ENCODE results near the gene ZNF570.

Gene ZNF570

DNA sequence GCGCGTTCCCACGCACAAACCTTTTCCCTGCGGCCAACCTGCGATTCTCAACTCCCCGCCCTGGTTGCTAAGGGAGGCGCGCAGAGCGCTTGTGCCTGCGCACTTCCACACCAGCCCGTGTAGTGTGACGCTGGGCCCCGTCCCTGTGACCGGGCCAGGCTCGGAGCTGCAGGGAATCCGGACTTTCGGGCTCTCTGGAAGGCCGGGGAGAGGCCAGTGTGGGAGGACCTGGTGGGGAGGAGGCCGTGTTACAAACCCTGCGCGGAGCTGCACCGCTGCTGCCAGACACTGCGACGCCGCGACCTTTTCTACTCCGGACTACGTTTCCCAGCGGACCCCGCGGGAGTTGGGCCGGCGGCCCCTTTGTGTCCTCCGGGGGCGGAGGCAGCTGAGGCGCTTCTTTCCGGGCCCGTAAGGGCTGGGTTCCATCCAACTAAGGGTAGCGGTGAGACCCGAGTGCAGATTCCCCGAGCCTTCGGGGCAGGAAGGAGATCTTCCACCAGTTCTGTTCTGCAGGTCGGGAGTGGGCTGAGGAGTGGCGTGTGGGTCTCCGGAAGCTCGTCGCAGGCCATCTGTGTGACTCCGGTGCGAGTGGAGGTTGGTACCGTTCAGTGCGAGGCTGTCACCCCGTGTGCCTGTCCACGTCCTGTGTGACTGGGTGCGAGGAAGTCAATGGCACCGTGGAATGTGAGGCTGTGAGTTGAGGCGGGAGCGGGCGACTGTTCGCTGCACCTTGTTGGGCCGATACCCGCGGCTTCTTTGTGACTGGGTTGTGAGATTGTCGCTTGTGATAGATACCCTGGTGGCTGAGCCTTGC is at the start of gene ZNF570:
TSS of gene ZNF570 (plus strand) at position 396 of the 817 bp plus-strand sequence. CDS start 999 bp downstream, outside the sequence.
- DNase-seq: peak; percentile 30

GRCh38 chr19:37452500-37453245 is 16.5 kb upstream of the ZNF570 start:
- DNase-seq: no peak

GRCh38 chr19:37466277-37466797 is 2.8 kb upstream of the ZNF570 start:
- DNase-seq: no peak

DNA sequence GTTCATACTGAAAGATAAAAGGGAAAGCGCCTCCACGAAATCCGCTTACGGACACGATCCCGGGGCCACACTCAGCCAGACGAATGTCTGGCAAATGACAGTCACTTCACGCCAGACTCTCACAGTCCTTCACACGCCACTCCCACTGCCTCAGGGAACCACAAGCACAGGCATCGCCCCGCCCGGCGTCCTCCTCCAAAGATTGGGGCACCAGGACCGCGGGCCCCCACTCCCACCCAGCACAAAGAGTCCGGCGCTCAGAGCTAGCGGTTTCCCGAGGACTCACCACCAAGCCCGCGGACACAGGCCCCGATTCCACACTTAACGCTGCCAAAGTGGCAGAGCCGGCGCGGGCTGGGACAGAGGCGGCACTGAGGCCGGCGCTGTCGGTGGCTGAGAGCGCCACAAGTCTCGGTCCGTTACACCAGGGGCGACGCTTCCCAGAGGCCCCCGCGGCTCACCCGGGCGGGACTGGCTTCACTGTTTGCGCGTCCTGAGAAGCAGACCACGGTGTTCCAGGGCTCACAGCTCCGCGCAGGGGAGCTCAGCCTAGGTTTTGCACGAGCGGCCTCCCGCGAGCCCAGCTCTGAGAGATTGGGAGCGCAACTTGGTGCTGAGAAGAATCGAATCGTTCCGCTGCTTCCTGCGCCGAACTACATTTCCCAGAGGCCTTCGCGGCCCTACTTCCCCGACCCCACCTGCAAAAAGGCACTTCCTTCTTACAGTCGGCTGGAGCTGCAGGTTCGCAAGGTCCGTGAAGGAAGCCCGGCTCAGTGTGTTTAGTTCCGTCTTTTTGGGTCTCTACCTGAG is 2.2 kb upstream of the ZNF570 start, which contains the start of gene ZNF569:
TSS of gene ZNF569 (minus strand) at position 647 of the 810 bp plus-strand sequence. CDS start 22,523 bp downstream, outside the sequence.
- peak; percentile 70 for DNase-seq

- DNase-seq: no peak
Measured at GRCh38 chr19:37467608-37468090, 1.5 kb upstream of the ZNF570 start.

- no peak for DNase-seq
Measured at GRCh38 chr19:37470216-37470615, 1.1 kb downstream of the ZNF570 start.

- DNase-seq: no peak
Measured at GRCh38 chr19:37472165-37472564, 3.0 kb downstream of the ZNF570 start.

DNA sequence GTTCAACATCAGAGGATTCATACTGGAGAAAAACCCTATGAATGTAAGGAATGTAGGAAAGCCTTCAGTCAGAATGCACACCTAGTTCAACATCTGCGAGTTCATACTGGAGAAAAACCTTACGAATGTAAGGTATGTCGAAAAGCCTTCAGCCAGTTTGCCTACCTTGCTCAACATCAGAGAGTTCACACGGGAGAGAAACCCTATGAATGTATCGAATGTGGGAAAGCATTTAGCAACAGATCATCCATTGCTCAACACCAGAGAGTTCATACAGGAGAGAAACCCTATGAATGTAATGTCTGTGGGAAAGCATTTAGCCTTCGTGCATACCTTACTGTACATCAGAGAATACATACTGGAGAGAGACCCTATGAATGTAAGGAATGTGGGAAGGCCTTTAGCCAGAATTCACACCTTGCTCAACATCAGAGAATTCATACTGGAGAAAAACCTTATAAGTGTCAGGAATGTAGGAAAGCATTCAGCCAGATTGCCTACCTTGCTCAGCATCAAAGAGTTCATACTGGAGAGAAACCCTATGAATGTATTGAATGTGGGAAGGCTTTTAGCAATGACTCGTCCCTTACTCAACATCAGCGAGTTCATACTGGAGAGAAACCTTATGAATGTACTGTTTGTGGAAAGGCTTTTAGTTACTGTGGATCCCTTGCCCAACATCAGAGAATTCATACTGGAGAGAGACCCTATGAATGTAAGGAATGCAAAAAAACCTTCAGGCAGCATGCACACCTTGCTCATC is 15.4 kb downstream of the ZNF570 start:
- no peak for DNase-seq

- no peak for DNase-seq
Measured at GRCh38 chr19:37492213-37492612, 23.1 kb downstream of the ZNF570 start.

DNA sequence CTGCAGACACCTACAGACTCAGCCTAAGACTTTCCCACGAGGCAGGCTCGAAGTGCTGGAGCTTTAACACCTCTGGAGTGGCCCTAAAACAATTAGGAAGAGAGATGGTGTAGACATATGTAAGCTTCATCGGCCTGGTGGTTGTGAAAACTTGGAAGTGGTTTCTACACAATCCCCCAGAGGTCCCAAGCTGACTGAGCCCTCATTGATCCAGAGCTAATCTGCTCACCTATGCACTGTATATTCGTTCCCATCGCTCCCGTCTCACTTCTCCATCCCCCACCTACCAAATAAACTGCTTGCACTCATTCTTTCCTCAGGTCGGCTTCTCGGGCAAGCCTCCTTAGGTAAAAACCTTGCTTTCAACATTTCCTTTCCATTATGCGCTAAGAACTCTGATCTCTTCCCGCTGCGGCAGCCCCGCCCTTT is 36.8 kb downstream of the ZNF570 start:
- no peak for DNase-seq

DNA sequence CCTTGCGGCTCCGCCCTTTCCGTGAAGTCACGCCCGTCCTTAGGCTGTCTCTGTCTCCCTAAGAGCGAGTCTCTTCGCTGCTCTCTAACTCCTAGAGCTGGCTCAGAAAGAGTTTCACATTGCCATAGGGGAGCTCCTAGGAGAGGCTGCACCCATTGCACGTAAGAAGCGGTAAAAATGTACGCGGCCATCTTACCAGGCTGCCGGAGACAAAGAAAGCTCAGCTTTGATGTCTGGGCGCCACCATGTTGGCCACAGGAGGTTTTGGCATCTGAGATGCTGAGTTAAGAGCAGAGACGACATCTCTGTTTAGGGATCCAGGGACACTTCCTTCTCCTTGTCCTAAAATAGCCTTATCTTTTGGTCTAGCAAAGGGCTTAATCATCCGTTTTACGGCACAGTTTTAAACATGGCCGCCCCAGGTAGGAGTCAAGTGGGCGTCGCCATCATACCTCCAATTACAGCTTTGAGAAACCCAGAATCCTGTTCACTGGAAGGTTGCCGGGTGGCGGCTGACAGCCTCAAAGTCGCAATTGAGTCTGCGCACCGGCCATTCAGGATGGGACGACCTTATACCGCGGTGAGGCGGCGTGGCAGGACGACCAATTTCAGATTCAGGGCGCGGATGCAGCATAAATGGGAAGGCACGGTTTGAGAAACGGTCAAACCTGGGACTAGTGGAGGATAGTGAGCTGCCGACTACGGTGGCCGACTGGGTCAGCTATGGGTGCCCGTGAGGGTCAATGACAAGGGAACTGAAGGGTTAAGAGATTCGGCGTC is 37.4 kb downstream of the ZNF570 start, which contains the start of gene ZNF793:
TSS of gene ZNF793 (plus strand) at position 553 of the 780 bp plus-strand sequence. CDS start 16,501 bp downstream, outside the sequence.
- DNase-seq: no peak

DNA sequence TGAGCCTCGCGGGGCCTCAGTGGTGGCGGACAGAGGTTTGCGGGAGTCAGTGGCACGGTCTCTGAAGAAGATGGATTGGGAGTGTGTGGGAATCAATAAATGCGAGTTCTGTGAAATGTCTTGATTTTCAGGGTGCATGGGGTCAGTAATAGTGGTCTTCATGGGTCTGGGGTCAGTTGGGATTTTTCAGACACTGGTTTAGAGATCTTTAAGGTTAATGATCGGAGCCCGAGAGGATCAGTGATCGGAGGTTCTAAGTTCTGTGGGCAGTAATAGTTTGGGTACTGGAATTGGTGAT is 38.0 kb downstream of the ZNF570 start:
- no peak for DNase-seq

DNA sequence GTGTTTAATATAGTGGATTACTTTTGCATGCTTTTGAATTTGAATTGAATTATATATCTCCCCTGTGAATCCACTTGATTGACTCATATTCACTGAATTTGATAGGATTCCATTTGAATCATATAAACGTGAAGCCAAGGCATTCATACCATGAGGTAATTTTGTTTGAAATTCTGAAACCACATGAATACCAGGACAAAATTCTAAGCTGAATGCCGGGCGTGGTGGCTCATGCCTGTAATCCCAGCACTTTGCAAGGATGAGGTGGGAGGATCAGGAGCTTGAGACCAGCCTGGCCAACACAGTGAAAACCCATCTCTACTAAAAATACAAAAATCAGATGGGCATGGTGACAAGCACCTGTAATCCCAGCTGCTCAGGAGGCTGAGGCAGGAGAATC is 42.0 kb downstream of the ZNF570 start:
- no peak for DNase-seq

DNA sequence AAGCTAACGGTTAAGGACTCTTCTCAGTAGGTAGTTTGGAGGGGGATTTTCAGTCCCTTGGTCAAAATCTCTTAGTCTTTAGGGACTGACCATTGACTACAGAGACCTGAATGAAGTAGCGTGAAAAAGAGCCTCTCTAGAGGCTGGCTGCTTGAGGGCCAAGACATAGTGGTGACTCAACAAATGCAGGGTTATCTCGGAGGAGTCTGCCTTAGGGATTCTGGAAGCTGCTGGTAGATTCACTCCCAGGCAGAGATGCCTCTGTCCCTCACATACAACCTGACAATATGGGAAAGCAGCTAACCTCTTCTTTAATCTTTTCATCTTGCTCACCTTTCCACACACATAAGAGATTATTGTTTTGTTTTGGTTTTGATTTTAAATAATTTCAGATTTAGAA is 42.7 kb downstream of the ZNF570 start:
- DNase-seq: no peak

DNA sequence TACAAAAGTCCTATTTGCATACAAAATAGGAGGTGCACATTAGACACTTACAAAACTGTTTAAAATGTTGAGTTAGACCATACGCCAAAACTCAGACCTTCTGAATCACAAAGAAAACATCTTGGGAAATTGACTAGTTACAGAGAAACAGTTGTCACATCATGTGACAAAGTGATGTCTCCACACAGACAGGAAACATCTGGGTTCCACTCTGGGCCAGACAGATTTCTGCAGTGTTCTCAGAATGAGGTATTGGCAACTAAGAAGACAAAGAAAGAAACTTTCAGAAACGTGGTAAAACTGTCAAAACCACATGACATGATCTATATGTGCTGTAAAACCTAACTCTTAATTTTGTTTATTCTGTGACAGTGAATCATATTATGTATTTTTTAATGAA is 44.2 kb downstream of the ZNF570 start:
- no peak for DNase-seq

- DNase-seq: peak; percentile 16
Measured at GRCh38 chr19:37519890-37520289, 50.7 kb downstream of the ZNF570 start.

- DNase-seq: no peak
Measured at GRCh38 chr19:37537391-37537947, 68.3 kb downstream of the ZNF570 start.
